Measurements from ENCODE around the gene CFAP299. TPM values are rescaled to one million over a fixed set of nuclear protein-coding genes. Genes with fewer than 3 reads are reported as not detected.
"Not testable (repeated sequence)": the region's sequence is repeated elsewhere in the genome, so short reads cannot be mapped to it uniquely, and the experiment has no call there.

The CFAP299 gene
- total RNA-seq, 4 donors from 2014 or later, result 5.1 TPM; not detected in 3

GRCh38 chr4:80336582-80336981, 1.1 kb downstream of the CFAP299 start:
- WGBS, 2 donors (ENCODE audit: low coverage in 1 of 2), result 33% methylated on average over 6 of the region's 10 CpGs; no CpG with 5 or more reads in 1 of the 2 donors
- no peak for ATAC-seq
- peaks cover 4% of the 10 kb centered on the region for H3K27me3 ChIP-seq
- peaks cover 0 to 31% (median 5%) of the 10 kb centered on the region in 3 donors for H3K4me1 ChIP-seq
- H3K36me3 ChIP-seq, result no peaks in the 10 kb centered on the region
- TF ChIP-seq EP300 (IDR thresholded peaks at IDR 0.05), result no peak
- no peak for TF ChIP-seq POLR2AphosphoS5 (IDR thresholded peaks at IDR 0.05)
- no peak for TF ChIP-seq POLR2A (IDR thresholded peaks at IDR 0.05)
- TF ChIP-seq CTCF (IDR thresholded peaks at IDR 0.05), result peak in 1 of 4 experiments; percentile 55
- peak overlapping the region in 1 of 2 donors; percentile 65 for H3K4me3 ChIP-seq
- H3K27ac ChIP-seq, result no peak overlapping the region
- H3K9me3 ChIP-seq, result no peaks in the 10 kb centered on the region

- Histone ChIP-seq H3K27me3 (no peaks in the 10 kb centered on the region), H3K4me1 (peaks cover 0 to 15% (median 0%) of the 10 kb centered on the region in 3 donors), H3K9me3 (no peaks in the 10 kb centered on the region), H3K27ac (no peak overlapping the region), H3K4me3 (no peak overlapping the region), H3K36me3 (no peaks in the 10 kb centered on the region)
- ATAC-seq, result no peak
- WGBS, 2 donors (ENCODE audit: low coverage in 1 of 2), result 56% methylated on average over 2 of the region's 2 CpGs; no CpG with 5 or more reads in 1 of the 2 donors
- TF ChIP-seq CTCF (IDR thresholded peaks at IDR 0.05) (no peak), EP300 (IDR thresholded peaks at IDR 0.05) (no peak), POLR2AphosphoS5 (IDR thresholded peaks at IDR 0.05) (no peak), POLR2A (IDR thresholded peaks at IDR 0.05) (no peak)
Observed at GRCh38 chr4:80340036-80340435, 4.5 kb downstream of the CFAP299 start.

GRCh38 chr4:80342684-80343083, 7.2 kb downstream of the CFAP299 start:
- ATAC-seq, H3K9me3 ChIP-seq: not testable (repeated sequence)

GRCh38 chr4:80343887-80344286, 8.4 kb downstream of the CFAP299 start:
- TF ChIP-seq POLR2AphosphoS5 (IDR thresholded peaks at IDR 0.05), result no peak
- TF ChIP-seq POLR2A (IDR thresholded peaks at IDR 0.05), result no peak
- TF ChIP-seq CTCF (IDR thresholded peaks at IDR 0.05), result no peak
- no peak for TF ChIP-seq EP300 (IDR thresholded peaks at IDR 0.05)
- H3K27ac ChIP-seq, result no peak overlapping the region
- H3K36me3 ChIP-seq, result no peaks in the 10 kb centered on the region
- no peaks in the 10 kb centered on the region for H3K4me1 ChIP-seq
- no peaks in the 10 kb centered on the region for H3K27me3 ChIP-seq
- no peak for ATAC-seq
- no peak overlapping the region for H3K4me3 ChIP-seq
- no peaks in the 10 kb centered on the region for H3K9me3 ChIP-seq

More at GRCh38 chr4:80342684-80343083, 7.2 kb downstream of the CFAP299 start:
- H3K4me1 ChIP-seq, H3K27me3 ChIP-seq, H3K36me3 ChIP-seq, H3K27ac ChIP-seq, H3K4me3 ChIP-seq: not testable (repeated sequence)

- ATAC-seq, result no peak
- TF ChIP-seq POLR2AphosphoS5 (IDR thresholded peaks at IDR 0.05) (no peak), CTCF (IDR thresholded peaks at IDR 0.05) (no peak)
- H3K4me3 ChIP-seq, result no peak overlapping the region
- no peak overlapping the region for H3K27ac ChIP-seq
- no peaks in the 10 kb centered on the region for H3K9me3 ChIP-seq
- peaks cover 5% of the 10 kb centered on the region for H3K27me3 ChIP-seq
- H3K4me1 ChIP-seq, result no peaks in the 10 kb centered on the region
- WGBS, 2 donors (ENCODE audit: low coverage in 1 of 2), result 40 to 45% methylated on average over 1 to 3 of the region's 3 CpGs
- H3K36me3 ChIP-seq, result no peaks in the 10 kb centered on the region
Observed at GRCh38 chr4:80360084-80360483, 24.6 kb downstream of the CFAP299 start.

- peaks cover 5% of the 10 kb centered on the region for H3K27me3 ChIP-seq
- ATAC-seq, result no peak
- no peak overlapping the region for H3K4me3 ChIP-seq
- no peak overlapping the region for H3K27ac ChIP-seq
- H3K4me1 ChIP-seq, result no peaks in the 10 kb centered on the region
- WGBS, 2 donors (ENCODE audit: low coverage in 1 of 2), result 52 to 60% methylated on average over 3 of the region's 3 CpGs
- no peaks in the 10 kb centered on the region for H3K36me3 ChIP-seq
- TF ChIP-seq POLR2A (IDR thresholded peaks at IDR 0.05), result no peak
- no peak for TF ChIP-seq POLR2AphosphoS5 (IDR thresholded peaks at IDR 0.05)
- no peak for TF ChIP-seq CTCF (IDR thresholded peaks at IDR 0.05)
- TF ChIP-seq EP300 (IDR thresholded peaks at IDR 0.05), result no peak
- H3K9me3 ChIP-seq, result no peaks in the 10 kb centered on the region
Observed at GRCh38 chr4:80360900-80361299, 25.4 kb downstream of the CFAP299 start.

Data from gastroesophageal sphincter (tissue), 4 donors.